K562 (cell line): ENCODE data around the gene TIGD1. TPM values are rescaled to one million over a fixed set of nuclear protein-coding genes. Genes with fewer than 3 reads are reported as not detected.

Experiments used
- MCM2 ChIP-seq: fragments of 450-650 bp; IDR thresholded peaks from 2 replicates; pipeline ENCODE4 v1.6.1; 2017; ENCODE audit warnings: low read depth, mild to moderate bottlenecking
- NR0B1 ChIP-seq: fragments of 450-650 bp; IDR thresholded peaks from one replicate; pipeline ENCODE4 v1.6.1; 2018; ENCODE audit warnings: mild to moderate bottlenecking, moderate library complexity; ENCODE audit not compliant: partially characterized antibody
- PKNOX1 ChIP-seq: fragments of 450-650 bp; IDR thresholded peaks from 2 replicates; pipeline ENCODE4 v1.6.1; 2016
- RBM22 ChIP-seq: fragments of 200-400 bp; formaldehyde crosslinking; IDR thresholded peaks from 2 replicates; pipeline ENCODE4 v1.6.1; 2018; ENCODE audit warnings: low read length, low read depth; ENCODE audit not compliant: poor library complexity, severe bottlenecking
- RERE ChIP-seq: sonication (generic); formaldehyde crosslinking; IDR thresholded peaks from 2 replicates; pipeline ENCODE4 v1.8.0; 2023; ENCODE audit warnings: missing genetic modification reagents, mild to moderate bottlenecking, borderline replicate concordance
- polyA plus RNA-seq, 8 experiments: library from polyadenylated mRNA; depleted of rRNA in 4 of 8; stranded (reverse) in 5 of 8; unstranded in 3 of 8; fragments of >200 nt; fragmentation: Nextera tagmentation in 2 of 8; fragmentation: Illumina TruSeq in 1 of 8; extraction: Ambion mirVana in 2 of 8; extraction: Trizol in 1 of 8; gene quantifications; 2 replicates each; pipeline versions ENCODE4 v1.2.1 to v1.2.3, GENCODE V29; 2011 to 2014; ENCODE audit warnings: inconsistent platforms in 1 of 8, missing spikeins in 1 of 8
- total RNA-seq, 7 experiments: library from RNA; depleted of rRNA in 6 of 7; stranded (reverse); fragments of >200 nt in 6 of 7; fragmentation: Illumina TruSeq in 2 of 7; extraction: Trizol in 2 of 7; gene quantifications; 2 replicates each; pipeline versions ENCODE4 v1.2.1 to v1.2.3, GENCODE V29; 2011 to 2021; ENCODE audit warnings: low replicate concordance in 1 of 7

TIGD1 gene
- total and polyA plus RNA-seq, 9 of the 15 experiments (the other 6 are each of a cell fraction or from before 2014, with no cell fraction given), result 2.0 to 10.1 (median 6.6) TPM

GRCh38 chr2:232563580-232563979, 13.2 kb upstream of the TIGD1 start (continued):
- no peak for TF ChIP-seq RERE (CRISPR knock-in tag)
- no peak for TF ChIP-seq MCM2
- TF ChIP-seq NR0B1, result no peak
- no peak for TF ChIP-seq RBM22
- TF ChIP-seq PKNOX1, result no peak
